ENCODE measurements around the gene PEX16. TPM values are rescaled to one million over a fixed set of nuclear protein-coding genes. Genes with fewer than 3 reads are reported as not detected.

PEX16 gene
- total RNA-seq, 1 donor from 2014 or later: 47.1 TPM

DNA sequence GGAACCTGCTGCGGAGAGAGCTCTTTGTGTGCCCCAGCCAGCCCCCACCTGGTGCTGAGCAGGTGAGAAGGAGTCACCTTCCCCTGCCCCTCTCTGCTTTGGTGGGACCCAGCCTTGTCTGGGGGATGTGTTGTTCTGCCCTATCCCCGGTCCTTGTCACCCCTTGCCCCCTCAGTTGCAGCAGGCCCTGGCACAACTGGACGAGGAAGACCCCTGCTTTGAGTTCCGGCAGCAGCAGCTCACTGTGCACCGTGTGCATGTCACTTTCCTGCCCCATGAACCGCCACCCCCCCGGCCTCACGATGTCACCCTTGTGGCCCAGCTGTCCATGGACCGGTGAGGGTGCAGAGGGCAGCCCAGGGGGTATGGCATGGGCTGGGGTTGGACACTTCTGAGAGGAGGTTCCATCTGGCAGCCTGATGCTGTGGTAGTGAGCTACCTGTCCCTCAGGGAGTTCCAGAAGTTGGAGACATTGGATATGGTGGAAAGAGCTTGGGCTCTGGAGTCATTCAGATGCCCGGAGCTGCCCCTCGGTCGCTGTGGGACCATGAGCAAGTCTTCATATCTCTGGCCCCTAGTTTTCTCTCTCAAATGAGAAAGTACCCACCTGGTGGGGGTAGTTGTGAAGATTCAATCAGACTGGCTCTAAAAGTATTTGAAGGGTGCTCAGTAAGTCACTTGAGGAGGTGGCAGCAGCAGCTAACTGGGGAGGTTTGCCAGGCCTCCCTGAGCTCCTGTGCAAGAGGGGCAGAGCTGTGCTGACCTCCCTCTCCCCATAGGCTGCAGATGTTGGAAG lies 9.1 kb upstream of the PEX16 start:
- H3K4me3 ChIP-seq (ENCODE audit: low read depth, low read length): no peak overlapping the region
- no peaks in the 10 kb centered on the region for H3K36me3 ChIP-seq (ENCODE audit: control insufficient read depth, insufficient read depth, low read length)
- TF ChIP-seq, protein P1, sequence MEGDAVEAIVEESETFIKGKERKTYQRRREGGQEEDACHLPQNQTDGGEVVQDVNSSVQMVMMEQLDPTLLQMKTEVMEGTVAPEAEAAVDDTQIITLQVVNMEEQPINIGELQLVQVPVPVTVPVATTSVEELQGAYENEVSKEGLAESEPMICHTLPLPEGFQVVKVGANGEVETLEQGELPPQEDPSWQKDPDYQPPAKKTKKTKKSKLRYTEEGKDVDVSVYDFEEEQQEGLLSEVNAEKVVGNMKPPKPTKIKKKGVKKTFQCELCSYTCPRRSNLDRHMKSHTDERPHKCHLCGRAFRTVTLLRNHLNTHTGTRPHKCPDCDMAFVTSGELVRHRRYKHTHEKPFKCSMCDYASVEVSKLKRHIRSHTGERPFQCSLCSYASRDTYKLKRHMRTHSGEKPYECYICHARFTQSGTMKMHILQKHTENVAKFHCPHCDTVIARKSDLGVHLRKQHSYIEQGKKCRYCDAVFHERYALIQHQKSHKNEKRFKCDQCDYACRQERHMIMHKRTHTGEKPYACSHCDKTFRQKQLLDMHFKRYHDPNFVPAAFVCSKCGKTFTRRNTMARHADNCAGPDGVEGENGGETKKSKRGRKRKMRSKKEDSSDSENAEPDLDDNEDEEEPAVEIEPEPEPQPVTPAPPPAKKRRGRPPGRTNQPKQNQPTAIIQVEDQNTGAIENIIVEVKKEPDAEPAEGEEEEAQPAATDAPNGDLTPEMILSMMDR (IDR thresholded peaks at IDR 0.05; ENCODE audit: insufficient read depth, low read length, severe bottlenecking): no peak
- no peak for FAIRE-seq
- no peaks in the 10 kb centered on the region for H3K27me3 ChIP-seq (ENCODE audit: control insufficient read depth, insufficient read depth, low read length)
- no peak for DNase-seq (ENCODE audit: low read depth)

DNA sequence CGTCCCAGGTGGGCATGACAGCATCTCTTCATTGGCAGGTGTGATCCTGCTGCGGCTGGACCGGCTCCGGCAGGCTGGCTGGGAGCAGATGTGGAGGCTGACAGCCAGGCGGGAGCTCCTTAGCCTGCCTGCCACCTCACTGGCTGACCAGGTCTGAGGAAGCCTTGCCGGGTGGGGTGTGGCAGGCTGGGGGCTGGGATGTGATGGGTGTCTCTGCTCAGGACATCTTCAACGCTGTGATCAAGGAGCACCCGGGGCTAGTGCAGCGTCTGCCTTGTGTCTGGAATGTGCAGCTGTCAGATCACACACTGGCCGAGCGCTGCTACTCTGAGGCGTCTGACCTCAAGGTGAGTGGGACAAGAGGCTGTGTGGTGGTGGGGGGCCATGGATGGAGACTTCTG lies 8.3 kb upstream of the PEX16 start:
- TF ChIP-seq, protein P1 (IDR thresholded peaks at IDR 0.05; ENCODE audit: insufficient read depth, low read length, severe bottlenecking): no peak
- DNase-seq (ENCODE audit: low read depth) (no peak), FAIRE-seq (no peak)
- Histone ChIP-seq H3K27me3 (ENCODE audit: control insufficient read depth, insufficient read depth, low read length) (no peaks in the 10 kb centered on the region), H3K36me3 (ENCODE audit: control insufficient read depth, insufficient read depth, low read length) (no peaks in the 10 kb centered on the region), H3K4me3 (ENCODE audit: low read depth, low read length) (no peak overlapping the region)

DNA sequence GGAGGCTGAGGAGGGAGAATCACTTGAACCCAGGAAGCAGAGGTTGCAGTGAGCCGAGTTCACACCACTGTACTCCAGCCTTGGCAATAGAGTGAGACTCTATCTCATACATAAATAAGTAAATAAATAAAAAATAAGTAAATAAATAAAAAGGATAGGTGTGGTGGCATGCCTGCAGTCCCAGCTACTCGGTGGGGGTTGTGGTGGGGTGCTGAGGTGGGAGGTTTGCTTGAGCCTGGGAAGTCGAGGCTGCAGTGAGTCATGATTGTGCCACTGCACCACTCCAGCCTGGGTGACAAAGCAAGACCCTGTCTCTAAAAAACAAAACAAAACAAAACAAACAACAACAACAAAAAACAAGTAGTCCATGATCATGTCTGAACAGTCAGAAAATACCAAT lies 7.9 kb upstream of the PEX16 start:
- TF ChIP-seq, protein P1 (IDR thresholded peaks at IDR 0.05; ENCODE audit: insufficient read depth, low read length, severe bottlenecking): no peak
- FAIRE-seq: no peak
- no peaks in the 10 kb centered on the region for H3K36me3 ChIP-seq (ENCODE audit: control insufficient read depth, insufficient read depth, low read length)

DNA sequence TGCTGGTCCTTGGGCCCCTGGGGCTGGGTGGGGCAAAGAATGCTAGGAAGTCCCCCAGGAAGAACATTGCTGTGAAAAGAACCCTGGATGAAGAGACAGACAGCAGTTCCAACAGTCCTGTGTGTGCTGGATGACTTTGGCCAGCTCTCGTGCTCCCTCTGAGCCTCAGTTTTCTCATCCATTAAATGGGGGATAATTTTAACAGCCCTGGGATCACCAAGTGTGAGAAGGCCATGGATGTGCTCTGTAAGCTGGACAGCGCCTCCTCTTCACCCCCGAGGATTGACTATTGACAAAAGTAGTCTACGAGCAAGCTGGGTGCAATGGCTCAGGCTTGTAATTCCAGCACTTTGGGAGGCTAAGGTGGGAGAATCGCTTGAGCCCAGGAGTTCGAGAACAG lies 7.2 kb upstream of the PEX16 start:
- Histone ChIP-seq H3K36me3 (ENCODE audit: control insufficient read depth, insufficient read depth, low read length) (no peaks in the 10 kb centered on the region), H3K4me3 (ENCODE audit: low read depth, low read length) (no peak overlapping the region), H3K27me3 (ENCODE audit: control insufficient read depth, insufficient read depth, low read length) (no peaks in the 10 kb centered on the region)
- DNase-seq (ENCODE audit: low read depth) (no peak), FAIRE-seq (no peak)
- TF ChIP-seq, protein P1 (IDR thresholded peaks at IDR 0.05; ENCODE audit: insufficient read depth, low read length, severe bottlenecking): no peak

More for the DNA sequence above, 7.9 kb upstream of the PEX16 start:
- DNase-seq (ENCODE audit: low read depth): no peak
- H3K4me3 ChIP-seq (ENCODE audit: low read depth, low read length): no peak overlapping the region
- H3K27me3 ChIP-seq (ENCODE audit: control insufficient read depth, insufficient read depth, low read length): no peaks in the 10 kb centered on the region

DNA sequence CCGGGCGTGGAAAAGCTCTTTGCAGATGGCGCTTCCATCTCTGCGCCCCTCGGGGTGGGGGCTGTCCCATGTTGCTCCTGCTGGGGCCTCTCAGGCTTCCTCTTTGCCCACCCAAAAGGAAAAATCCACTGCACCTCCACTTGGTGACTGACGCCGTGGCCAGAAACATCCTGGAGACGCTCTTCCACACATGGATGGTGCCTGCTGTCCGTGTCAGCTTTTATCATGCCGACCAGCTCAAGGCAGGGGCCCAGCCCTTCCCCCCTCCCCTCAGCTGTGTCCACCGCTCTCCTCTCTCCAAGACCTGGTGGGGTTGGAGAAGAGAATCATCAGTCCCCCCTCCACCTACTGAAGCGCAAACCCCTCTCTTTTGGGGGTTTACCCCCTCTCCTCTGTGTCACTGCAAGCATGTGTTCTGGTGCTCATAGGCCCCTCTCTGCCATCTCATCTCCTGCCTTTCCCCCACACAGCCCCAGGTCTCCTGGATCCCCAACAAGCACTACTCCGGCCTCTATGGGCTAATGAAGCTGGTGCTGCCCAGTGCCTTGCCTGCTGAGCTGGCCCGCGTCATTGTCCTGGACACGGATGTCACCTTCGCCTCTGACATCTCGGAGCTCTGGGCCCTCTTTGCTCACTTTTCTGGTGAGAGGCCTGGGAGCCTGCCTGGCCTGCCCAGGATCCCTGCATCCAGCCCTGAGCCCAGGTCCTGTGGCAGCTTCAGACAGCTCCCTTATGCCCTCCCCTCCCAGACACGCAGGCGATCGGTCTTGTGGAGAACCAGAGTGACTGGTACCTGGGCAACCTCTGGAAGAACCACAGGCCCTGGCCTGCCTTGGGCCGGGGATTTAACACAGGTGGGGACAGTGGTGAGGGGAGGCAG lies 6.6 kb upstream of the PEX16 start:
- DNase-seq (ENCODE audit: low read depth) (no peak), FAIRE-seq (no peak)
- no peaks in the 10 kb centered on the region for H3K27me3 ChIP-seq (ENCODE audit: control insufficient read depth, insufficient read depth, low read length)
- no peak overlapping the region for H3K4me3 ChIP-seq (ENCODE audit: low read depth, low read length)
- H3K36me3 ChIP-seq (ENCODE audit: control insufficient read depth, insufficient read depth, low read length): no peaks in the 10 kb centered on the region
- TF ChIP-seq, protein P1 (IDR thresholded peaks at IDR 0.05; ENCODE audit: insufficient read depth, low read length, severe bottlenecking): no peak

Data from bronchial epithelial cell (primary cell).